HG03097 (cell line): ENCODE measurements around the gene NFIA.

Experiments
- ATAC-seq: cut with Tn5 transposase; IDR thresholded peaks from one replicate; pipeline ENCODE4 v1.9.1; 2021; ENCODE audit not compliant: unreplicated experiment, low FRiP score

Gene NFIA

DNA sequence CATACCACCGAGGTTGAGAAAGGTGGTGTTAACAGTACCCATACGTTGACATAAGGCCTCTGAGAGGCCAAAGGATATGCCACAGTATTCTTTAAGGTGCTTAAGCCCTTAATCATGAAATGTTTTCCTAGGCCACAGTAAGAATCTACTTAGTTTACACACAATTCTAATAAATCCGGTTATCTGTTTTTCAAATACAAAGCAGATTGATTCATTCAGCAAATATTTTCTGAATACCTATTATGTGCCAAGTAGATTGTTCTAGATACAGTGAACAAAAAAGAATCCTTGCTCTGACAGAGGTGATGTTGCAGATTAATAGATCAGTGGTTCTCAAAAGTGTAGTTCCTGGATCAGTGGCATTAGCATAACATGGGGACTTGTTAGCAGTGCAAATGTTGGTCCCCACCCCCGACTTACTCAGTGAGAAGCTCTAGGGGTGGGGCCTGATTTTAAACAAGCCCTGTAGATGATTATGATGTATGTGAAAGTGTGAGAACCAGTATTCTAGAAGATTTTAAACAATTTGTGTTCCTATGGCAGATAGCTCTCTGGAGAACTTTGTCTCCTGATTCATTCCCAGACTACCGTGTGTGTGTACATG, 61.6 kb downstream of the NFIA start:
- ATAC-seq: no peak

DNA sequence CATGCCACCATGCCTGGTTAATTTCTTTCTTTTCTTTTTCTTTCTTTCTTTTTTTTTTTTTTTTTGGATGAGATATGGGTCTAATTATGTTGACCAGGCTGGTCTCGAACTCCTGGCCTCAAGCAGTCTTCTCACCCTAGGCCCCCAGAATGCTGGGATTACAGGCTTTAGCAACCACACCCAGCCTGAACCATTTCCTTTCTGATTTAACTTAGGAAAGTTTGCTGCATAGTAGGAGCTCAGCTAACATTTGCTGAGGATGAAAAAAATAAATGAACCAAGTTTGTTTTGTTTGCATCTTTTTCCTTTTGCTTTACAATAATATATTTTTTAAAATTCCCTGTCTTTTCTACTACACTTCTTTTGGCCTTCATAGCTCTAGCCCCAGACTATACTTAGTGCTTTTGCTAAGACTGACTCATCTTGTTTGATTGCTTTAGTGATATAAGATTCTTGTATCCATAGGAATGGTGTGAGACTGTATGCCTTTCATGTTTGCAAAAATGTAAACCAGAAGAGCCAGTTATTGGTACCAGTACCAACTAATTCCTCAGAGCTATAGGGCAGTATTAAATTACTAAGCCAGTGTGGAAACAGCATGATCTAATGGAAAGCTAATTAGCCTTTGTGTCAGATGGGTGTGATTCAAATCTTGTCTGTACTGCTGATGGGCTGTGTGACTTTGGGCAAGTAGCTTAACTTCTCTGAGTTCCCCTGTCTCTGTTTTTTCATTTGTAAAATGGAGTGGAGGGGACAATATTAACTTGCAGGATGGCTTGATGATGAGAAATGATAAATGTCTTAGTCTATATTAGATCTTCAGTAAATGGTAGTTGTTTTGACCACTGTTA, 66.9 kb downstream of the NFIA start:
- no peak for ATAC-seq

- ATAC-seq: no peak
These were observed 69.2 kb downstream of the NFIA start for GRCh38 chr1:61151565-61151964.

DNA sequence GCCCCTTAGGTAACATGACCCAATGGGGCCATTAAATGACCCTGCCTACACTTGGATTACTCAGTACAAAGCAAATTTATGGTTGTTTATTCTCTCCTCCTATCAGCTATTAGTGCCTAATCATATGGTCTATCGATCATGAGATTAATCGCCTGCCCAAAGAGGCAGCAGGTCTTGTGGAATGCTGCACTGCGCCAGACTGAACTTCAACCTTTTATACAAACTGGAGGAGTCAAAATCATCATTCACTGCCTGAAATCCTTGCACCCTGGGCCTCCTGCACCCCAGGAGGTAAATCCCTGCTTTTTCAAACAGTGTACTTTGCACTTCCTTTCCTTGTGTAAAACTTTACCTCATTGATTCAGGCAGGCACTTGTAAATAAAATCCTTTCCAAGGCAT, 69.7 kb downstream of the NFIA start:
- no peak for ATAC-seq

- no peak for ATAC-seq
These were observed 70.2 kb downstream of the NFIA start for GRCh38 chr1:61152469-61153105.

DNA sequence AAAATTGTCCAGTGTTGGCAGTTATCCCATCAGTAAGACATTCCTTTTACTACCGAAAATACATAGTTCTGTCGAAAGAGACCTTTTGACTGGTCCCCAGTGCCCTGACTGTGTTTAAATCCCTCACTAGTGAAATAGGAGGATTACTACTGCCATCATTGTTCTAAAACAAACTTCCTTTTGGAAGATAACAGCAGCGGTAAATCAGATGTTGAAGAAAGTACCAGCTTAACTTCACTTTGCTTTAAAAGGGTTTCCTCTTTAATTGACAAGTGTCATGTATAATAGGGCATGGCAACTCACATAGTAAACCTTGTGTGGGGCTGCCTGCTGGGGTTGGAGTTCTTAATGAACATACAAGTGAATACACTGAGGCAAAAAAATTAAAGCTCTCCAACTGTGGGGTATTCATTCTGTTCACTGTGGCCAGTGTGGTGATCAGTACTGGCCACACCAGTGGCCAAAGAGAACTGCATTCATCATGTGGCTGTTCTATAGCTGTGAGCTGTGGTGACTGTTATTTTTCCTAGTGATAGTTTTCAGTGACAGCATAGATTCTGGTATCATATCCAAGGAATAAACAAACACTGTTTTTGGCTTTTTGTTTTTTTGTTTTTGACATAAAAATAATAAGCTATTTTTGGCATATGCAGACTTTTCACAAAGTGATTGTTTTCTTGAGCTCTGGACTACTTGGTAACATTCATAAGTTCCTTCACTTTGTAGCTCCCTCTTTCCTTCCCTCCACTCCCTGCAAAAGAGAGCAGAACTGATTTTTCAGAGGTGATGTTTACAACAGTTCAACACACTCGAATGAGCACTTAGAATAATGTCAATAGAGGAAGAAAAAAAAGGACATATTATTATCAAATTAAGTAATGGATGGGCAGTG, 74.5 kb downstream of the NFIA start:
- no peak for ATAC-seq

DNA sequence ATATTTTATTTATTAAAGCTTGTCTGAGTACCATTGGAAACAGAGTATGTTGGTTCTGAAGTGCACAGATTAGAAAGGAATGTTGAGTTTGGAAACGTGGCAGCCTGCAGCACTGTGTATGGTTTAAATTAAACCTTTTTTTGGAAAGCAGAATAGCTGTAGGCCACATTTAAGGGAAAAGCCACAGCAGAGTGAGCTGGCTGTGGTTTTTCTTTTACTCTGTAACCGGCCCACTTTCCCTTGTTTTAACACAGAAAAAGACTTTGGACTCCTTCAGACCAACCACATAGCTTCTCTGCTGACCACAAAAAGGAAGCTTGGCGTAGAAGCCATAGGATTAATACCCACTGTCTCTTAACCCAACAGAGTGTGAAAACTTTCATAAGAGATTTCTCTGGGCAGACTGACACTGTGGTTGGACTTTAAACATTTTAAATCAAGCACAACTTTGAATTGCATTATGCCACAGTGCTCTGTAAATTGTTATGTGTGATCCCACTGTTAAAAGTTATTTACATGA, 75.2 kb downstream of the NFIA start:
- ATAC-seq: no peak

DNA sequence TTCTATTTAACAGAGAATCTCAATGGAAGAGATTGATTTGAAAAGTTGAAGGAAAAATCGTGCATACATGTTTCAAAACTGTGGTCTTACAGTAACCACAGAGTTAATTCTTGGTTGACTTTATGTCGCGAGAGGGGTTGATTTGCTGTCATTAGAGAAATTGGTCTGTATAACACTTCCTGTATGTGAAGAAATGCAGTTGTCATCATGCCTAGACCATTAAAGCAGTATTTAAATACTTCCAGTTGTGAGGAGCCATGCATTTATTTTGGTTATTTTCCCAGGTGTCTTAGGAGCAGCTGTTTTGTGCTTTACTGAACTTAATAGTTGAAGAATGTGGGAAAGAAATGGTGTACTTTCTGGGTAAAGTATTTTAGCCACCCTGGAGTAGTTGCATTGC, 76.2 kb downstream of the NFIA start:
- ATAC-seq: no peak

DNA sequence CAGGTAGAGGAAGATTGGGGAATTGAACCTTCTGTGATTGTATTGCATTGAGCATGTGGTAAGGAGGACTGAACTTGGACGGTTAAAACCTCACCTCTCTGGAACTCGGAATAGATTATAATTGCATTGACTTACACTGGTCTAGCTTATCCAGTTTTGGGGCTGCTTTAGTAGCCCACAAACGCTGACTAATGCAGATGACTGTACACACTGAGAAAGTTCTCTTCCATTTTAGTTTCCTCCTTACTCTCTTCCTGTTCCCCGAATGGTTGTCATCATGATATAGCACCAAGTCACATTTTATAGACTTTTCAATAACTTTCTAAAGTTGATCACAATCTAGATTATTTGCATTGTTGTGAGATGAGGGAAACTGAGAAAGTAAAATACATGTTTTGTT, 78.2 kb downstream of the NFIA start:
- no peak for ATAC-seq

GRCh38 chr1:61162520-61163258, 80.3 kb downstream of the NFIA start:
- no peak for ATAC-seq

GRCh38 chr1:61163355-61163754, 81.0 kb downstream of the NFIA start:
- no peak for ATAC-seq

DNA sequence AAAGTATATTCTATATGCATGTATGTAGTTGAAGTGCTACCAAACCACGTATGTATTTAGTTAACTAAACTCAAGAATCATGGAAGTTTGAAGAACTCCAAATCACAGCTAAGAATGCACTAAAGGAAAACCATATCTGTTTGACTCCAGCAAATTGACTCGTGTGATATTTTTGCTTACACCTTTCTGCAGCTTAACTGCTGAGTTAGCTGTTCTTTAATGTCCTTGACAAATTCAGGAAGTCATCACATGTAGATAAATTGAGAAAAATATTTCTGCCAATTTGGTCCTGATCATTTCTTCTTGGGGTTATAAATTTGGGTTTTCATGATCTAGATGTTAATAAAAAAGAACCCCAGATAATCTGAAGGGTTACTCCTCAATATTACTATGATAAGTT, 83.0 kb downstream of the NFIA start:
- no peak for ATAC-seq

DNA sequence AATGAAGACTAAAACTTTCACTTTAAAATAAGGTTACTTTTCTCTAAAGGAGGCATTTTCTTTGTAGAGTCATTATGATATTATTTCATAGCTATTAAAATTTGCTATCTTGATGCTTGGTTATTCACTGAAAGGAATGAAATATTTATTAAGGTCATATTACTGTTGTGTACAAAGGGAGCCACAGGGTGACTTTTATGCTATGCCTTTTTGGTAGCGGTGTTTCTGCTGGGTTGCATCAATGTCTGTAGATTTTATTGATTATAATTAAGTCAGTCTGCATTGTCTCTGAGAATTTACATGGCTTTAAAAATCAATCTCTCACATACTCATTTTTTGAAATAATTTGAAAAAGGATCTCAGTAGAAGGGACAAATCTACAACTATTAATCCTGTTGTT, 84.9 kb downstream of the NFIA start:
- ATAC-seq: no peak

- ATAC-seq: no peak
These were observed 86.7 kb downstream of the NFIA start for GRCh38 chr1:61169045-61169444.

GRCh38 chr1:61169634-61170033, 87.3 kb downstream of the NFIA start:
- ATAC-seq: no peak

DNA sequence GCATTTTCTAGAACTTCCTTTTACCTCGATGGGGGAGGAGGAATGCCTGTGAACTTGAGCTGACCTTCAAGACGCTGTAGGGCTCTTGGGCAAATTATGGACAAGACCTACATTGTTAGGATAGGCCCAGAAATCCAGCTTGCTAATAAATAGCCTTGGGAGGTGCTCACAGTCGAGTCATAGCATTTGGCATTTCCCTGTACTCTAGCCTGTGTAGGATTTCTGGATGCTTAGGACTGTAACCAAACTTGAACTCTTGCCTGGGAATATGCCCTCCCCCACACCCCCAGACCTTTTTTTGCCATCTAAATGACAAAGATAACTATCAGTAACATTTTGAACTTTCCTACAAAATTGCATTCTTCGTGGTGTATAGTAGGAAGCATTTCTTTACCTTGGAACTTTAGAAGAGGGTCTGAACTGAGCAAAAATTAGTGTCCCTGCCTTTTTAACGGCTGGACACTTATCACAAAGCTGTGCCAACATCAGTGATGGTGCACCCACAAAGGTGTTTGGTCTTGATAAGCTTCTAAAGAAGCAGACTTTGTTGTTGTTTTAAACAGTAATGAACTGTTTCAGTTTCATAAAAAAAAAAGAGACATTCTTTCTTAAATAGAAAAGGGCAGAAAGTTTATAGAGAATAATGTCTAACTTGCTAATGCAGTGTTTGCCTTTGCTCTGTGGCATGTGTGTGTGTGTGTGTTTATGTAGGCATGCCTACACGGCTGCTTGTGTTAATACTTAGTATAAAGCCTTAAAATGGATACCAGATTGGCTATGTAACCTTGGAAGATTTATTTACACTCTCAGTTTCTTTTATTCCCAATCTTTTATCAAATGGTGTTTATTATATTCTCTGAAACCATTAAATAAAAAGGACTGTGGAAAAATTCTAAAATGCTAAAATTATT, 88.2 kb downstream of the NFIA start:
- ATAC-seq: no peak

GRCh38 chr1:61171346-61171745, 89.0 kb downstream of the NFIA start:
- ATAC-seq: no peak

DNA sequence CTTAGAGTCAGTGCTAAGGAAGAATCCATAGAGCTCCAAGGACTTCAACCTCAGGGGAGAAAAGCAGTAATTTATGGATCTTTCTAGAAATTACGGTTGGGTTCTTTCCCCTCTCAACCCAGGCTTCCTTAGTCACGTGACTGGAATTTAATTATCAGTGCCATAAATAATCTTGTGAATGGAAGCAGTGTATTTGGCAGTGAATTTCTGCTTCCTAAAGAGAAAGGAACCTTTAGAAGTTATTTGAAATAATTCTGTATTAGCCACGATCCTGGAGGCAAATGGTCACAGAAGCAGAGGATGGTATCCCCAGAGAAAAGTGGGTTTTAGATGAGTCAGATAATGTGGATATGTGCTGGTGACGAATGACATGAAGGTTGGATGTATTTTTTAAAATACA, 89.6 kb downstream of the NFIA start:
- no peak for ATAC-seq

GRCh38 chr1:61173118-61173517, 90.8 kb downstream of the NFIA start:
- ATAC-seq: no peak
